HG03103 (cell line): Measurements from ENCODE around the gene KNDC1.
"Not testable (repeated sequence)": the region's sequence is repeated elsewhere in the genome, so short reads cannot be mapped to it uniquely, and the experiment has no call there.

Experiments
- ATAC-seq: cut with Tn5 transposase; IDR thresholded peaks from one replicate; pipeline ENCODE4 v1.9.1; 2021; ENCODE audit warnings: low read depth; ENCODE audit not compliant: unreplicated experiment

Gene KNDC1

GRCh38 chr10:133174689-133175263 is 14.8 kb downstream of the KNDC1 start:
- ATAC-seq: no peak

DNA sequence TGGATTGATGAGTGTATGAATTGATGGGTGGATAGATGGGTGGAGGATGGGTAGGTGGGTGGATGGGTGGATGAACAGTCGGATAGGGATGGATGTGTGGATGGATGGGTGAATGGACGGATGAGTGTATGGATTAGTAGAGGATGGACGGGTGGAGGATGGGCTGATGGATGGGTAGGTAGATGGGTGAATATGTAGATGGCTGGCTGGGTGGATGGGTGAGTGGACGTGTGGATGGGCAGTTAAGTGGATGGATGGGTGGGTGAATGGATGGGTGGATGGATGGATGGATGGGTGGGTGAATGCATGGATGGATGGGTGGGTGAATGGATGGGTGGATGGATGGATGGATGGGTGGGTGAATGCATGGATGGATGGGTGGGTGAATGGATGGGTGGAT is 15.6 kb downstream of the KNDC1 start:
- ATAC-seq: not testable (repeated sequence)

- ATAC-seq: no peak
Measured at GRCh38 chr10:133176546-133176945, 16.5 kb downstream of the KNDC1 start.

DNA sequence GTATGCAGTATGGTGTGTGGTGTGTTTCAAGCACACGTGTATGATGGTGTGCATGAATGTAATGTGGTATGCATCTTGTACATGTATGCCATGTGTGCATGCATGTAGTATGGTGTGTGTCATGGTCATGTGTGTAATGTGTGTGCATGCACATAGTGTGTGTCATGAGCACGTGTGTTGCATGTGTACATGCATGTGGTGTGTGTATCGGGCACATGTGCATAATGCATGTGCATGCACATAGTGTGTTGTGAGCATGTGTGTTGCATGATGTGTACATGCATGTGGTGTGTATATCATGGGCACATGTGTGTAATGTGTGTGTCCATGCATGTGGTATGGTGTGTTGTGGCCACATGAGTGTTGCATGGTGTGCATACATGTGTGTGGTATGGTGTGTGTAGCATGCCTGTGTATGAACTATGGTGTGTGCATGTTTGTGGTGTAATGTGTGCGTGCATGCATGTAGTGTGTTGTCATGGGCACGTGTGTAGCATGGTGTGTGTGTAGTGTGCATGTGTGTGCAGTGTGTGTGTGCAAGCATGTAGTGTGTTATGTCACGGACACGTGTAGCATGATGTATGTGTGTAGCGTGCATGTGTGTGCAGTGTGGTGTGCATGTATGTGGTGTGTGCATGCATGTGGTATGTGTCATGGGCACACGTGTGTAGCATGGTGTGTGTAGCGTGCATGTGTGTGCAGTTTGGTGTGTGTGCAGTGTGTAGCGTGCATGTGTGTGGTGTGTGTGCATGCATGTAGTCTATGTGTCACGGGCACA is 17.6 kb downstream of the KNDC1 start:
- no peak for ATAC-seq

- no peak for ATAC-seq
Measured at GRCh38 chr10:133178357-133179127, 18.5 kb downstream of the KNDC1 start.

DNA sequence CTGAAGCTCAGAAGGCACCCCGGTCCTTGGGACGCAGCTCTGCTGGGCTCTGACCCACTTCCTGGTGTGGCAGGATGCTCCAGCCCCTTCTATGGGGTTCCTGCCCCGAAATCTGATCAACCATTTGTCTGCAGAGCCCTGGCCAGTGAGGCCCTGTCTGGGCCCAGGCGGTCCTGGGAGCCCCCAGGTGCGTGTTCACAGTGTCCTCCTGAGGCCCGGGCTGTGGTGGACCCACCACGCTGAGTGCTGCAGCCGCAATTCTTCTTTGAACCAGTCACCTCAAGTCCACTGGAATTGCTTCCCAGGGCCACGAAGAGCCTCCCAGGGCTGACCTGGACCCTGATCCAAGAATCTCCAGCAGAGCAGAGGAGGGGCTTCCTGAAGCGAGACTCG is 19.1 kb downstream of the KNDC1 start:
- no peak for ATAC-seq

DNA sequence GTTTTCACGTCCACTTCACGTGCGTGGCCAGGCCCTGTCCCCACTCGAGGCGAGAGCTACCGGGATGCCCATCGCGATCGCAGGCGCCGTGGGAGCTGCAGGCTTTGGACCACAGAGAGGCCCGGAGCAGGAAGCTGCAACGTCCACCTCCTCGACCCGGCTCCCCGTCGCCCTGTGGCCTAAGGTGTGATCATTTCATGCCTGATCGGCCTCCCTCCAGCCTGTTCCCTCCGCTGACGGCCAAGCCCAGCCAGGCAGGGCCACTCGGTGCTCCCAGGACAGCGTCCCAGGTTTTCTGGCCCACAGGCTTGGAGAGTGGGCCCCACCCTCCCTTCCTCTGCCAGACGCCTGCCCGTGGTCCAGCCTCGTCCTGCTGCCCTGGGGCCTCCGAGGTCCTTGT is 19.6 kb downstream of the KNDC1 start:
- ATAC-seq: no peak

DNA sequence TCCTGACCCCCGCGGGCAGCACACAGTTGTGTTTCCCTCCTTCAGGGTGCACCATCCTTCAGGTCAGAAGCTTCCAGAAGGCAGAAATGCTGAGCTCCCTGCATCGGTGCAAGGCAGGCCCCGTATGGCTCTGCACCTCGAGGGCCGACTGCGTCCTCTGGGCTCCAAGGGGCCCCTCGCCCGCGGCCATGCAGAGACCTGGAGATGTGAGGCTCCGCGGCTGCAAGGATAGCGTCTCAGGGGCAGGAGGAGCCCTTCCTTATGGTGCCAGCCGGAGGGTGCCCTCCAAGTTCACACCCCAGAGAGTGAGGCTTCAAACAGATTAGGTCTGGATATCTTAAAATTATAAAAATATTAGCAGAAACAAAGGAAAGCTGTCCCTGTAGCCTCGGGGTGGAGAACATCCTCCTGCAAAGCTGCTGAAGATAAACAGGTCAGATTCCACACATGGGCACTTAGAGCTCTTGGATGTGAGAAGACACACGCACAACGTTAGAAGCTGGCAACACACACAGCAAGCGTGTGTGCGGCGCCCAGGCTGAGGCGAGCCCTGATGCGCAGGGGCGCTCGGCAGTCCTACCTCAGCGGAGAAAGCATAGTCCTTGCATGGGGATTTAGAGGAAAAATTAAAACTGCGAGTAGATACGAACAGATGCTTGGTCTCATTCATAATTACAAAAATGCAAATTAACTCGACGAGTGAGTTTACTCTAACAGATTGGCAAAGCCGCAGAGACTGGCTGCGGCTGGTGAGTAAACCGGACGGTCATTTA is 20.4 kb downstream of the KNDC1 start:
- ATAC-seq: no peak

DNA sequence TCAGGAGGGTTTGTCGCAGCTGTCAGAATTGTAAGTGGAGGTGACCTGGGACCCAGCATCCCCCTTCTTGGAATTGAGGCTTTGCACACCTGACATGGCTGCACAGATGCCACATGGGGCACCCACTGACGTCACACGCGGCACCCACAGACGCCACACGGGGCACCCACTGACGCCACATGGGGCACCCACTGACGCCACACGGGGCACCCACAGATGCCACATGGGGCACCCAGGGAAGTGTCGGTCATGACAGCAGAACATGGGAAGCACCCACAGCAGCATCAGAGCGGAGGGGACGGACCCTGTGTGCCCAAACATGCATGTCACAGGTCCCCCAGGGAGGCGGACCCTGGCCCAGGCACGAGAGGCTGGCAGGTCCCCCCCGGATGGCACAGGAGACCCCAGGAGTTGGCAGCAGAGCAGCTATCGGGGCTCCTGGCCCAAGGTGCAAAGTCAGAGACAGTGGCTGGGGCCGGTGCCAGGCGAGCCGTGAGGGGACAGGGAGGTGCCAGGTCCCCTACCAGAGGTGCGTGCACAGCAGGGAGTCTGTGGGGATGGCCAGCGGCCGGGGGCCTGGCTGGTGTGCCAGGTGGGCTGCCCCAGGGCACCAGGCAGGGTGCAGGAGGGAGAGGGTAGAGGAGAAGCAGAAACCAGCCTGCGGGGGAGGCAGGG is 21.1 kb downstream of the KNDC1 start:
- ATAC-seq: no peak

- ATAC-seq: no peak
Measured at GRCh38 chr10:133182190-133182589, 22.2 kb downstream of the KNDC1 start.

DNA sequence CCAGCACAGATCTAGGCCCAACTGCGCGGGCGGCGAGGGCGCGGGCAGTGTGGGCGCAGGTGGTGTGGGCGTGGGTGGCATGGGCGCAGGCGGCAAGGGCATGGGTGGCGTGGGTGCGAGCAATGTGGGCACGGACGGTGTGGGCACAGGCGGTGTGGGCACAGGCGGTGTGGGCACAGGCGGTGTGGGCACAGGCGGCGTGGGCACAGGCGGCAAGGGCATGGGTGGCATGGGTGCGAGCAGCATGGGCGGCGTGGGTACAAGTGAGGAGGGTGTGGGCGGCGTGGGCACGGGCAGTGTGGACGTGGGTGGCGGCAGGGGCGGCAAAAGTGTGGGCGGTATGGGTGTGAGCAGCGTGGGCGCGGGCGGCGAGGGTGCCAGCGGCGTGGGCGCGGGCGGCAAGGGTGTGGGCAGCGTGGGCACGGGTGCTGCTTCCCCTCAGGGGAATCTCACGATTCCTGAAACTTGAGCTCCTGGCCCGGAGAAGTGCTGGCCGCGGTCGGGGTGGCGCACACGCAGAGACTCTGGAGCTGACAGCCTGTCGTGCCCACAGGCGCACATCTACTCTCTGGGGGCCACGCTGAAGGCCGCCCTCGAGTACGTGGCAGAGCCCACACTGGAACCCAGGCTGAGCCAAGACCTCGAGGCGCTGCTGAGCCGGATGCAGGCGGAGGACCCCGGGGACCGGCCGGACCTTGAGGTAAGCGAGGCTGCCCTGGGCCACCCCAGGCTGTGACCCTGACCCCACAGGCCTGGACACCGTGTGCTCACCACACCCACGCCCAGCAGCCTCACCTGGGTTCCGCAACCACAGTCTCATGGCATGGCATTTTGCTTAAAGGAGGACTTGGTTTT is 23.0 kb downstream of the KNDC1 start:
- ATAC-seq: no peak

DNA sequence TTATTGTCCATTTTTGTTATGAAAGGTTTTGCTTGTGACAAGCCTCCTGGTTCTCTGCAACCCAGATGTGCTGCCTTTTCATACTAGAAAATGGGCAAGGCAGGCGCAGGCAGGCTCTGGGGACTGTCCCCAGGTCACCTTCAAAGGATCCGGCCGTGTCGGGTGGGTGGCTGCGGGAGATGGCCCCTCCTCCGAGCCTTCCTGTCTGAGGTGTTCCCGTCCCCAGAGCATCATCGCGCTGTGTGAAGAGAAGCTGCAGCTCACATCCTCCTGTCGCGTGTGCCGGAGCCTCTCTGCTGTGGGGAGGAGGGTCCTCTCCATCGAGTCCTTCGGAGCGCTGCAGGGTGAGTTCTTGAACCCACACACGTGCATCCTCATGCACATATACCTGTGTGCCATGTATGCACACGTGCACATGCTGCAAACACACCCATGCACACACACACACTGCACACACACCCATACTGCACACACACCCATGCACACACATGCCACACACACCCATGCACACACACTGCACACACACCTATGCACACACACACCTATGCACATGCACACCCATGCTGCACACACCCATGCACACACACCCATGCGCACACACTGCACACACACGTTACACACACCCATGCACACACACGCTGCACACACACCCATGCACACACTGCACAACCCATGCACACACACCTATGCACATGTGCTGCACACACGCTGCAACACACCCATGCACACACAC is 23.8 kb downstream of the KNDC1 start:
- ATAC-seq: no peak

DNA sequence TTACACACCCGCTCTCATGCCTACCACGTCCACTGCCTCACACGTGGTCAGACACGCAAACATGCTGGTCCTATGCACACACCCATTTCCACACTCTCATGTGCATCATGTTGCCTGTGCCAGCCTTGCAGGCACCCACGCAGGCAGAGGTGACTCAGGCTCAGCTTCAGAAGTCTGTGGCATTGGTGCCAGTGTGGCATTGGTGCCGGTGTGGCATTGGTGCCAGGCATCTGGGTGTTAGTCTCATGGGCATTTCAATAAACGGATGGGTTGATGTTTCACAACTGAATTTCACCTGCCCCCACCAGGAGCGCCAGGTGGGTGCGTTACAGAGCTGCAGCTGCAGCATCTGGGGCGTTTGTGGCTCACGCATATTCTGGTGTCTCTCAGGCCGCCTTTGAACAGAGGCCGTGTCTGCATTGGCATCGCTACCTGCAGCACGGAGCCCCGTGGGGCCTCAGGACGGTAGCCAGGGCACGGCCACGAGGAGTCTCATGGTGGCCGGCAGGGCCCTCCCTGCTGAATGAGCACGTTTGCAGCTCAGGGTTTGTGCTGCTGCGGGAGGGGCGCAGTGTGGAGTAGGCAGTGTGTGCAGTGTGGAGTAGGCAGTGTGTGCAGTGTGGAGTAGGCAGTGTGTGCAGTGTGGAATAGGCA is 24.7 kb downstream of the KNDC1 start:
- no peak for ATAC-seq

DNA sequence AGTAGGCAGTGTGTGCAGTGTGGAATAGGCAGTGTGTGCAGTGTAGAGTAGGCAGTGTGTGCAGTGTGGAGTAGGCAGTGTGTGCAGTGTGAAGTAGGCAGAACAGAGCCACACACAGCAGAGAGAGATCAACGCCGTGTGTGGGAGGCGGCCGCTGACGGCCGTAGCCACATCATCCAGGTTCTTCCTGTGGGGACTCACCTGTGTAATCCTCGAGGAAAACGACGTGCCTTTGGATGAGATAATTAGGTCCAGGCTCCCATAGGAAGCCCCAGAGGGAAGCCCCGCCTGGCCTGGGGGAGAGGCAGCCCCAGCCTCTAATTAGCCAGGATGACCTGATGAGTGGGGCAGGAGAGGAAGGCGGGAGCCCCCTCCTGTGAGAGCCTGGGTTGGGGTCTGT is 25.4 kb downstream of the KNDC1 start:
- ATAC-seq: no peak

DNA sequence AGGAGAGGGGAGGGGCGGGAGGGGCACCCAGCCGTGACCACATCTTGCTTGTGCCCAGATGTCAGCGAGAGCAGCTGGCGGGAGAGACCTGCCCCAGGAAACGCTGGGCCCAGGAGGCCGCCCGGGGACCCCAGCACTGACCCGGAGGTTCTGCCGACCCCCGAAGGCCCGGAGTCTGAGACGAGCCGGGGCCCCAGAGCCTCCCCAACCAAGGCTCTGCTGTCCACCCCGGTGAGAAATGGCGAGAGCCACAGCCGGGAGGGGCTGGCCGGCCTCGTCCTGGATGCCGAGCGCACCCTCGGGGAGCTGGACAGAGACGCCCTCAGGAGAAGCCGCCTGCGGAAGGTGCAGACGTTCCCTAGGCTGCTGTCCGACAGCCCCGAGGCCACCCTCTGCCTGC is 25.9 kb downstream of the KNDC1 start:
- no peak for ATAC-seq

GRCh38 chr10:133186416-133187090 is 26.5 kb downstream of the KNDC1 start:
- no peak for ATAC-seq

GRCh38 chr10:133187091-133187905 is 27.3 kb downstream of the KNDC1 start:
- ATAC-seq: no peak
